ENCODE results near the gene EXT2.

GRCh38 chr11:44167046-44167445 is 71.6 kb downstream of the EXT2 start:
- TF ChIP-seq MXD4 (CRISPR knock-in tag; IDR thresholded peaks at IDR 0.05; ENCODE audit: borderline replicate concordance), result no peak
- TF ChIP-seq CTCF (IDR thresholded peaks at IDR 0.05), result no peak
- no peak for TF ChIP-seq TCF7 (CRISPR knock-in tag; IDR thresholded peaks at IDR 0.05; ENCODE audit: low read depth)
- no peak for TF ChIP-seq TP53 (CRISPR knock-in tag; IDR thresholded peaks at IDR 0.05)
- TF ChIP-seq, protein P1, sequence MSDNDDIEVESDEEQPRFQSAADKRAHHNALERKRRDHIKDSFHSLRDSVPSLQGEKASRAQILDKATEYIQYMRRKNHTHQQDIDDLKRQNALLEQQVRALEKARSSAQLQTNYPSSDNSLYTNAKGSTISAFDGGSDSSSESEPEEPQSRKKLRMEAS (CRISPR knock-in tag; IDR thresholded peaks at IDR 0.05), result no peak
- TF ChIP-seq SMAD4 (CRISPR knock-in tag; IDR thresholded peaks at IDR 0.05), result no peak
- no peak for TF ChIP-seq USF2 (CRISPR knock-in tag; IDR thresholded peaks at IDR 0.05)
- TF ChIP-seq GABPB1 (CRISPR knock-in tag; IDR thresholded peaks at IDR 0.05), result no peak
- TF ChIP-seq SP1 (CRISPR knock-in tag; conservative IDR thresholded peaks at IDR 0.05), result no peak
- no peak for TF ChIP-seq ZNF423 (CRISPR knock-in tag; IDR thresholded peaks at IDR 0.05)

Data from WTC11 (cell line).